ENCODE results near the gene INCENP.
A peak's percentile ranks its signal among the peaks of the same experiment; 100 is the strongest.
"Not testable (repeated sequence)": the region's sequence is repeated elsewhere in the genome, so short reads cannot be mapped to it uniquely, and the experiment has no call there.

Gene INCENP

DNA sequence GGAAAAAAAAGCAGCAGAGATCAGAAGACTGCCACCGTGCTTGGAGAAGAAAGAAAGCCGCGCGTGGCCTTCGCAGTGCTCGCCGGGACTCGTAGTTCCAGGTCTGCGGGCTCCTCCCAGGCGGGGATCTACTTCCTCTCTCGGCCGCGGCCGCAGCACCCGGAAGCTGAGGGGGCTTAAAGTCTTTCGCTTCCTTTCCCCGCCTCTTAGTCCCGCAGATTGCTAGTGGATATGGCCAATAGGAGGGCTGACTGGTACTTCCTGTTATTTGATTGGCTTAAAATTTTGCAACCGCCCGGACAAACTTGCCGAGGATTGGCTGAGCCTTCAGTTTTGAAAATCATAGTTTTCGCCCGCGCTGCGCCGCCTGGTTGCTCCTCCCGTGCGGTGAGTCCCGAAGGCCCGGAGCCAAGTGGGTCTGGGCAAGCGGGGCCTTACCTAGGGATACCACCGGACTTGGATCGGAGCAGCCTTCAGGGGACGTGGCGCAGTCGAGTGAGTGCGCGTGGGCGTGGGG lies at the start of gene INCENP:
Gene INCENP (plus strand): TSS at position 343 of the 517 bp plus-strand sequence. CDS start 4,151 bp downstream, outside the sequence.
- TF ChIP-seq Cebpa-rat (IDR thresholded peaks at IDR 0.05): no peak

DNA sequence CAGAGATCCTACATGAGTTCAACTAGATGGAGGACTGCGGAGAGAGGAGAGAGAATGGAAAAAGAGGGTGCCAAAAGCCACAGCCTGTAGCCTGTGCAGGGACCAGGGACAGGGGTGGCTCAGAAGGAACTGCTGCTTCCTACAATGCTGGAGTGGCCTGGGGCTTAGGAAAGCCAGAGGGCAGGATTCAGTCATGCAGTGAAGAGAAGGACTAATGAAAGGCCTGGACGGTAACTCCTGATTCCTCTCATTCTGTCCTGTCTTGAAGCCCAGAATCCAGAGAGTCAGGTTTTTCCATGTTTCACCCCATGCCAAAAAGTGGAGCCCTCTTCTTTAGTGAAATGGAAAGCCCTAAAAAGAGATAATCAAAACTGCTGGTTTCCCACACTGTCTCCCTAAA lies 48.4 kb upstream of the INCENP start:
- Histone ChIP-seq H3K4me1 (no peaks in the 10 kb centered on the region), H3K4me3 (no peak overlapping the region), H3K4me2 (no peak overlapping the region), H3K36me3 (no peaks in the 10 kb centered on the region), H4K20me1 (no peaks in the 10 kb centered on the region), H3K9me3 (no peaks in the 10 kb centered on the region), H3K9ac (no peak overlapping the region), H3K27ac (no peak overlapping the region), H3K27me3 (no peaks in the 10 kb centered on the region)
- TF ChIP-seq Cebpa-rat (IDR thresholded peaks at IDR 0.05): no peak

More for the DNA sequence above, at the start of gene INCENP:
- Histone ChIP-seq H3K4me3 (peak within 1 kb of the TSS; percentile 83), H3K27ac (peak within 1 kb of the TSS; percentile 92), H3K27me3 (no peaks in the 10 kb centered on the region), H3K4me1 (peaks cover 22% of the 10 kb centered on the region), H3K9ac (peak within 1 kb of the TSS; percentile 96), H3K9me3 (no peaks in the 10 kb centered on the region), H3K4me2 (peak within 1 kb of the TSS; percentile 96), H4K20me1 (peaks cover 42% of the 10 kb centered on the region), H3K36me3 (peaks cover 20% of the 10 kb centered on the region)

DNA sequence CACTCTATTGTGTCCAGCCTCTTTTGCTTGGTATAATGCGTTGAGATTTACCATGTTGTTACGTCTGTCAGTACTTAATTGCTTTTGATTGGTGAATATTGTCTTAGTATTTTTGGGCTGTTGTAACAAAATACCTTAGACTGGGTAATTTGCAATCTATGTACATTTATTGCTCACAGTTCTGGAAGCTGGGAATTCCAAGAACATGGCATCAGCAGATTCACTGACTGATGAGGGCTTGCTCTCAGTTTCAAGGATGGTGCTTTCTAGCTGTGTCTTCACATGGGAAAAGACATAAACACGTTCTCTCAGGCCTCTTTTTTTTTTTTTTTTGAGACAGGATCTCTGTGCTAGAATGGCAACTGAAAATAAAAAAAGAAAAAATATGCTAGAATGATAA lies 46.7 kb upstream of the INCENP start:
- no peak overlapping the region for H3K27ac ChIP-seq
- H3K9ac ChIP-seq: no peak overlapping the region
- peaks cover 8% of the 10 kb centered on the region for H3K4me1 ChIP-seq
- no peak for TF ChIP-seq Cebpa-rat (IDR thresholded peaks at IDR 0.05)
- no peaks in the 10 kb centered on the region for H3K27me3 ChIP-seq
- H3K36me3 ChIP-seq: no peaks in the 10 kb centered on the region
- H3K4me2 ChIP-seq: no peak overlapping the region
- no peaks in the 10 kb centered on the region for H4K20me1 ChIP-seq
- H3K9me3 ChIP-seq: no peaks in the 10 kb centered on the region
- no peak overlapping the region for H3K4me3 ChIP-seq

DNA sequence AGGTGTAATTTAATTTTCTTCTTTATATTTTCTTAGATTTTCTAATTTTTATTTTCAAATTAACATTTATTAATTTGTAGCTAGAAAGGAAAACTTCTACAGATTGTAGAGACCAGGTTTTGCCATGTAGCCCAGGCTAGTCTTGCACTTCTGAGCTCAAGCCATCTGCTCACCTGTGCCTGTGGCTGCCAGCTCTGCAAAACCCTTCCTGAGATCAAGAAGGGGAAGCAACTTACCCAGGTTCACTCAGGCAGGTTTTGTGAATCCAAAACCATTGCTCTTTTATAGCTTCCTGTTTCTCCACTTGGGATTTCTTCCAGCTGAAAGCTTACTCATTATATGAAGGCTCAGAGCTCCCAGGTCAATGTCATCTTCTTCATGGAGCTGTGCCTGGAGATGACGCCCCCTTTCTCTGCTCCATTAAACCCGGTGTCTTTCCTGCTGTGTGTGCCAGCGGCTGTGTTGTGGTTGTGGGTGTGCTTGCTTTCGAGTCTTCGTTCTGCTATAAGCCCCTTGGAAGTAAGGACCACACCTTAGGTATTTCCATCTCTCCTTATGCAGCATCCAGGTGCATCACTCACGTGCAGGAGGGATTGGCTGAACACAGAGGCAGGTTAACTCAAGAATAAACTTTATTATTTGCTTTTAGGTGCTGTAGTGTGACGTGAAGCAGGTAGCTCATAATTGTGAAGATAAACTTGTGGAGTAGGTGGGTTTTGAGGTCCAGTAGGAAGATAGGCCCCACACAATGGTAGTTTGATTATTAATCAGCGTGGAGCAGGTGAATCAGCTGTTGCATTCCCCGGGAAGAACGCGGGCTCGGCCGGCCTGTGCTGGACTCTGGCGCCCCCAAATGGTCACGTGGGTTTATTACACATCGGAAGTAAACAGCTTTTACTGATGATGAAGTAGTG lies 42.2 kb upstream of the INCENP start:
- H3K4me2 ChIP-seq: peak overlapping the region; percentile 58
- H4K20me1 ChIP-seq: no peaks in the 10 kb centered on the region
- H3K4me3 ChIP-seq: no peak overlapping the region
- TF ChIP-seq Cebpa-rat (IDR thresholded peaks at IDR 0.05): no peak
- H3K9me3 ChIP-seq: peaks cover 1% of the 10 kb centered on the region
- H3K27me3 ChIP-seq: no peaks in the 10 kb centered on the region
- no peak overlapping the region for H3K9ac ChIP-seq
- H3K4me1 ChIP-seq: peaks cover 9% of the 10 kb centered on the region
- H3K27ac ChIP-seq: no peak overlapping the region
- no peaks in the 10 kb centered on the region for H3K36me3 ChIP-seq

DNA sequence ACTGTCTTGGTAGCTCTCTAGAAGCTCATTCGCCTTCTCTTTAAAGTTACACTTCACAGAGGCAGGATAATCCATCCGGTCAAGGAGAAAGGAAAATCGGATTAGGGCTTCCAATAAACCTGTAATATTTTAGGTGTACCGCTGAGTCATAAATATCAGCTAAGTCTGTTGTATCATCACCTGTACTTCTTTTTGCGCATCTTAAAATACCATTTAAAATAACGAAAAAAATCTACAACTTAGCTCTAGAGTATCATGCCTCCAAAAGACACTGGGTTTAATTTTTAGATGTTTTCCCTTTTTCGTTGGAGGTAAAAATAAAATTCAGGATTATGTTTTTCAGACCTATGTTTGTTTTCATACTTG lies 41.5 kb upstream of the INCENP start:
- no peak for TF ChIP-seq Cebpa-rat (IDR thresholded peaks at IDR 0.05)
- Histone ChIP-seq H3K9ac (no peak overlapping the region), H3K4me2 (peak overlapping the region; percentile 58), H4K20me1 (no peaks in the 10 kb centered on the region), H3K4me3 (no peak overlapping the region), H3K4me1 (peaks cover 9% of the 10 kb centered on the region), H3K27ac (no peak overlapping the region), H3K27me3 (no peaks in the 10 kb centered on the region), H3K36me3 (no peaks in the 10 kb centered on the region), H3K9me3 (peaks cover 8% of the 10 kb centered on the region)

DNA sequence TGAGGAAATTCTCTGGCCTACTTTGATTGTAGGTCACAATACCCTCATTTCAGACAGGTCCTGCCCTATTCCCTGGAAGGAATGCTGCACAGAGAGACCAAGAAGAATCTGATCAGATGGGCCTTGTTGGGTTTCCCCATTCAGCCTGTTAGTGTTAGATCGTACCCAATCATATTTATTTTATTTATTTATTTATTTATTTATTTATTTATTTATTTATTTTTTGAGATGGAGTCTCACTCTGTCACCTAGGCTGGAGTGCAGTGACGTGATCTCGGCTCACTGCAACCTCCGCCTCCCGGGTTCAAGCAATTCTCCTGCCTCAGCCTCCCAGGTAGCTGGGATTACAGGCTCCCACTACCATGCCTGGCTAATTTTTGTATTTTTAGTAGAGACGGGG lies 39.0 kb upstream of the INCENP start:
- peaks cover 23% of the 10 kb centered on the region for H3K9me3 ChIP-seq
- H3K4me1 ChIP-seq, H4K20me1 ChIP-seq, H3K4me2 ChIP-seq, H3K4me3 ChIP-seq, H3K27ac ChIP-seq, H3K27me3 ChIP-seq, H3K9ac ChIP-seq, H3K36me3 ChIP-seq: not testable (repeated sequence)

DNA sequence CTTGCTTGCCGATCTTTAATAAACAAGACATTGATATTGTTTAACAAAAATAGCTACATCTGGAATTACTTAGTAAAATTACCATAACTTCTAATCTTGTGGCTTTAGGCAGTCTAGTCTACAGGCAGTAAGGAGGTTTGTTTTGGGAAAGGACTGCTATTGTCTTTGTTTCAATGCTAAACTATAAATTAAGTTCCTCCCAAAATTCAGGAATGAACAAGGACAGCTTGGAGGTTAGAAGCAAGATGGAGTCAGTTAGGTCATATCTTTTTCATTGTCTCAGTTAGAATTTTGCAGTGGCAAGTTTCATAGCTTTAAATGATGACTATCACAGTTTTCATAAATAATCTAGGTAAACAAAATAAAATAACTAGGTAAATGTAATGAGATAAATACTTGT lies 36.1 kb upstream of the INCENP start:
- Histone ChIP-seq H3K4me1 (no peaks in the 10 kb centered on the region), H3K27ac (no peak overlapping the region), H3K4me3 (no peak overlapping the region), H3K27me3 (no peaks in the 10 kb centered on the region), H3K4me2 (no peak overlapping the region), H3K9ac (no peak overlapping the region), H3K36me3 (no peaks in the 10 kb centered on the region), H3K9me3 (peaks cover 42% of the 10 kb centered on the region), H4K20me1 (no peaks in the 10 kb centered on the region)
- no peak for TF ChIP-seq Cebpa-rat (IDR thresholded peaks at IDR 0.05)

DNA sequence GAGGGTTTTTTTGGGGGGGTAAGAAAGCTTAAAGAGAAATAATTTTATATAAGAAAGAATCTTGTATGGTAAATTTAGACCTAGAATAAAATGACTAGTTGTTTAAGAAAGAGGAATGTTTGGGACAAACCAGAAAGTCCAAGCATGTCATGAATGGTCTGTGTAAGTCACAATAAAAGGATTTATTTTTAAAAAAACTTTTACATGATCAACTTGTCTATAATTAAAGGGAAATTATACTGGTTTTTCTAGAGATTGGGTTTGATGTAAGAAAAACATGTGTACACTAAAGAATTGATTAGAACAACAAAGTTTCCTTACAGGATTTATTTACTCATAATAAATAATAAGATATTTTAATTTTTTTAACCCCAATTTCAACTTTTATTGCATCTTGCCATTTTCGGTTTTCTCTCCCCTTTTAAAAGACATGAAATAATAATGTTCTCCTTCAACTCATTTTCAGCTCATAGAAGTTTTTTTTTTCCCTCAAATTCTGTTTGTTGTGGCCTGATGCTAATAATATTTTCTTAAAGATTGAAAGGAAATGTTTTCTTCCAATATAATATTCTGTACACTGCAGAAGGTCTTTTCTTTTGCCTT lies 35.4 kb upstream of the INCENP start:
- no peak overlapping the region for H3K9ac ChIP-seq
- TF ChIP-seq Cebpa-rat (IDR thresholded peaks at IDR 0.05): no peak
- no peak overlapping the region for H3K4me3 ChIP-seq
- no peaks in the 10 kb centered on the region for H3K27me3 ChIP-seq
- H4K20me1 ChIP-seq: no peaks in the 10 kb centered on the region
- no peak overlapping the region for H3K27ac ChIP-seq
- H3K9me3 ChIP-seq: peaks cover 42% of the 10 kb centered on the region
- no peaks in the 10 kb centered on the region for H3K36me3 ChIP-seq
- no peak overlapping the region for H3K4me2 ChIP-seq
- H3K4me1 ChIP-seq: no peaks in the 10 kb centered on the region

DNA sequence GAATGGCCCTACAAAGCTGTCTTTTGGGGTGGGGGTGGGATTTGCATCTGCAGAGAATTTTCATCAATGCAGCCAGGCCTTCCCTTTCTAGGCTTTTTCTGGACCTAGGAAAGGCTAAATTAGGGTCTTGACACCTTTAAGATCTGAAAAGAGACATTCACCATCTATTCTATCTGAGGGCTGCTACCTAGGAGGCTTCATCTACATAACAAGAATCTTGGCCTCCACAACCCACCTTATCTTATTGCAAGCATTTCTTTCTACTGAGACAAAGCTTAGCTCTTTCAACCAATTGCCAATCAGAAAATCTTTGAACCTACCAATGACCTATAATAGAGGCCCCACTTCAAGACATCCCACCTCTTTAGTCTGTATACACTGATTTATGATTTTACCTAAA lies 20.7 kb upstream of the INCENP start:
- no peaks in the 10 kb centered on the region for H3K36me3 ChIP-seq
- peaks cover 6% of the 10 kb centered on the region; the same call in 1 of the 2 replicates for H3K4me1 ChIP-seq
- no peak overlapping the region for H3K9ac ChIP-seq
- no peaks in the 10 kb centered on the region for H4K20me1 ChIP-seq
- H3K27ac ChIP-seq: no peak overlapping the region
- H3K27me3 ChIP-seq: no peaks in the 10 kb centered on the region
- H3K4me3 ChIP-seq: no peak overlapping the region
- peaks cover 4% of the 10 kb centered on the region; the same call in 1 of the 2 replicates for H3K9me3 ChIP-seq
- TF ChIP-seq Cebpa-rat (IDR thresholded peaks at IDR 0.05): no peak
- no peak overlapping the region for H3K4me2 ChIP-seq

DNA sequence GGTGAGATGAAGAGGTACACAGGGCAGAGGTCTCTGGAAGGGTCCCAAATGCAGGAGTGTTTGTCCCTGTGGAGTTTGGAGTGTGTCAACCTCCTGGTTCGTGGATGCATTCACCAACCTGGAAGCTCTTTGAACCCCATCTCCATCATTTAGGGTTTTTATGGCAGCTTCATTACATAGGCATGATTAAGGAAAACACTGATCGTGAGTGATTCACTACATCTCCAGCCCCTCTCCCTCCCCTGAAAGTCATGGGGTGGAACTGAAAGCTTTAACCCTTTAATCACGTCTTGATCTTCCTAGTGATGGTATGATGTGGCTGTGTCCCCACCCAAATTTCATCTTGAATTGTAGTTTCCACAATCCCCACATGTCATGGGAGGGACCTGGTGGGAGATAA lies 19.8 kb upstream of the INCENP start:
- Histone ChIP-seq H3K27ac (no peak overlapping the region), H3K9me3 (peaks cover 4% of the 10 kb centered on the region; the same call in 1 of the 2 replicates), H4K20me1 (no peaks in the 10 kb centered on the region), H3K27me3 (no peaks in the 10 kb centered on the region), H3K9ac (no peak overlapping the region), H3K4me3 (no peak overlapping the region), H3K36me3 (no peaks in the 10 kb centered on the region), H3K4me2 (no peak overlapping the region), H3K4me1 (peaks cover 6% of the 10 kb centered on the region; the same call in 1 of the 2 replicates)
- TF ChIP-seq Cebpa-rat (IDR thresholded peaks at IDR 0.05): no peak
